OCI-LY3 (cell line): ENCODE measurements around the gene NRN1L.

ENCODE experiments used
- CTCF ChIP-seq: fragments of 200-600, 300-600 bp; sonication (generic); IDR thresholded peaks from 2 replicates; pipeline ENCODE4 v1.5.1; 2014; ENCODE audit warnings: antibody characterized with exemption, low read length, low read depth
- EZH2phosphoT487 ChIP-seq: fragments of 200-600 bp; shearing (Covaris generic); IDR thresholded peaks from 2 replicates; pipeline ENCODE4 v1.6.1; 2018; ENCODE audit warnings: antibody characterized with exemption, mixed run types, low read depth

- TF ChIP-seq CTCF: no peak
- no peak for TF ChIP-seq EZH2phosphoT487
These were observed 38.2 kb upstream of the NRN1L start, which contains the start of gene NUTF2 for GRCh38 chr16:67846320-67847063.
